MM.1S (cell line): Measurements from ENCODE around the gene MLF1.
"Not testable (repeated sequence)": the region's sequence is repeated elsewhere in the genome, so short reads cannot be mapped to it uniquely, and the experiment has no call there.

Source experiments
- DNase-seq: peaks from one replicate; pipeline ENCODE4 v3.0.0-alpha.2; 2015
- H2AFZ ChIP-seq: fragments of 300-600 bp; sonication (generic); 2 replicates; pipeline ENCODE4 v1.6.0; 2016; ENCODE audit warnings: antibody characterized with exemption, low read length
- H3F3A ChIP-seq: fragments of 300-600 bp; sonication (generic); 2 replicates; pipeline ENCODE4 v1.6.1; 2016; ENCODE audit warnings: mild to moderate bottlenecking, antibody characterized with exemption, low read length, moderate library complexity, mixed read lengths; ENCODE audit not compliant: insufficient read depth
- H3K27ac ChIP-seq: fragments of 300-600 bp; sonication (generic); 2 replicates; pipeline ENCODE4 v1.5.1; 2016; ENCODE audit warnings: mild to moderate bottlenecking, low read length
- H3K27me3 ChIP-seq: fragments of 300-600 bp; sonication (generic); replicated peaks from 2 replicates; pipeline ENCODE4 v1.6.0; 2016; ENCODE audit warnings: low read length; ENCODE audit not compliant: insufficient read depth
- H3K36me3 ChIP-seq: fragments of 300-600 bp; sonication (generic); replicated peaks from 2 replicates; pipeline ENCODE4 v1.6.1; 2016; ENCODE audit warnings: mild to moderate bottlenecking, low read length, mixed read lengths; ENCODE audit not compliant: insufficient read depth
- H3K4me1 ChIP-seq: fragments of 300-600 bp; sonication (generic); 2 replicates; pipeline ENCODE4 v1.6.1; 2016; ENCODE audit warnings: low read length, mixed read lengths
- H3K4me2 ChIP-seq: fragments of 300-600 bp; sonication (generic); 2 replicates; pipeline ENCODE4 v1.6.0; 2016; ENCODE audit warnings: low read depth, low read length
- H3K4me3 ChIP-seq: fragments of 300-600 bp; sonication (generic); 2 replicates; pipeline ENCODE4 v1.5.1; 2016; ENCODE audit warnings: low read length, mixed read lengths
- H3K79me2 ChIP-seq: fragments of 300-600 bp; sonication (generic); 2 replicates; pipeline ENCODE4 v1.6.1; 2016; ENCODE audit warnings: mixed run types, low read length, mixed read lengths
- H3K9ac ChIP-seq: fragments of 300-600 bp; sonication (generic); 2 replicates; pipeline ENCODE4 v1.6.1; 2016; ENCODE audit warnings: low read length, mixed read lengths
- H3K9me2 ChIP-seq: fragments of 300-600 bp; sonication (generic); replicated peaks from 2 replicates; pipeline ENCODE4 v1.6.1; 2016; ENCODE audit warnings: mild to moderate bottlenecking, low read length, mixed read lengths; ENCODE audit not compliant: insufficient read depth
- H3K9me3 ChIP-seq: fragments of 300-600 bp; sonication (generic); replicated peaks from 2 replicates; pipeline ENCODE4 v1.6.1; 2016; ENCODE audit warnings: mild to moderate bottlenecking, low read length, mixed read lengths; ENCODE audit not compliant: insufficient read depth
- H4K20me1 ChIP-seq: fragments of 300-600 bp; sonication (generic); 2 replicates; pipeline ENCODE4 v1.6.1; 2016; ENCODE audit warnings: mild to moderate bottlenecking, low read length, moderate library complexity, mixed read lengths; ENCODE audit not compliant: insufficient read depth
- CTCF ChIP-seq: fragments of 300-600 bp; sonication (generic); IDR thresholded peaks from 2 replicates; pipeline ENCODE4 v1.5.1; 2016; ENCODE audit warnings: antibody characterized with exemption, low read length, mixed read lengths
- EZH2 ChIP-seq: fragments of 300-600 bp; sonication (generic); optimal IDR thresholded peaks from 2 replicates; pipeline ENCODE3; 2017; ENCODE audit warnings: low read depth, mild to moderate bottlenecking, antibody characterized with exemption, low read length, mixed read lengths
- EZH2phosphoT487 ChIP-seq: fragments of 300-600 bp; sonication (generic); IDR thresholded peaks from 2 replicates; pipeline ENCODE4 v1.6.1; 2018; ENCODE audit warnings: antibody characterized with exemption, low read length

Gene MLF1

DNA sequence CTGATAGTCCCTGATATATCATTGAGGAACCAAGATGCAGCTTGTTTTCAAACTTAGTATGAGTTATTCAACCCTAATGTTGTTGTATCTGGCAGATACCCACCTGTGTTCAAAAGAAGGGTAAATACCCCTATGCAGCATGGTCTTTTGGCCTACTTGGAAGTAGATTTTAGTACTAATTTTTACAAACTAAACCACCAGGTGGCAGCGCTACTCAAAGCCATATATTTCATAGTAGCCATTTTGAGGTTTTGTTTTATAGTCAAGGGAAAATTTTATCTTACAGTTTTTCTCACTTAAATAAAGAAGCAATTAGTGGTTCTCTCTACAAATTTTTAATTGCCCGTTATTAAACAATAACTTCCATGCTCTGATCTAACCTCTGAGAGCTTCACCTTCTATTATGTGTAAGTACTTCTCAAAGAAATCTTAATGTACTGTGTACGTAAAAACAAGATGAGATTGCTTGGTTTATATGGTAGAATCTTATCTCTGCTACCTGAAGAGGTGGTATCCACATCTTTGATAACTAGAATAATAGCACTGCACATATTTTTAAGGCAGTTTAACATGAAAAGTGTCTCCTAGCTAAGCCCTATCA is 31.5 kb upstream of the MLF1 start:
- DNase-seq = peak; percentile 77
- Histone ChIP-seq H2AFZ (0 out of 2 replicates have a peak overlapping the region, but pooled peaks have one; percentile 11), H4K20me1 (no peaks in the 10 kb centered on the region)

DNA sequence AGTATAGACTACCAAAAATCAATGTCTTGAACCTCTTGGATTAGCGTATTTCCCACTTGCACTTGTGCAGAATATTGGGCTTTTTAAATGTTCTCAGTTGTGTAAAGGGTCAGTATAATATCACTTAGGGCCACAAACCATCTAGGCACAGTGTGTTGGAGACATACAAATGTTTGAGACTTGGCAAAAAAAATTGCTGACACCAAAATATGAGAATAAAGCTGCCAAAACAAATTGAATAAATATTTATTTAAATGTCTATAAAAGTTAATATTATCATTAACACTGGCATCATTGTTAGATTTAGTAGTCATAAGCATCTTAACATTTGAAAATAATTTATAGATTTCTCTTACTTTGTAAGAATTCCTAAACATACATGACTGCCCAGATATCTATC is 30.9 kb upstream of the MLF1 start:
- Histone ChIP-seq H3K79me2 (no peaks in the 10 kb centered on the region), H3K4me2 (no peak overlapping the region), H3K9me2 (no peaks in the 10 kb centered on the region), H3F3A (no peaks in the 10 kb centered on the region), H4K20me1 (no peaks in the 10 kb centered on the region), H3K27ac (no peak overlapping the region), H3K9me3 (no peaks in the 10 kb centered on the region), H3K36me3 (no peaks in the 10 kb centered on the region; the same call in 1 of the 2 replicates), H2AFZ (no peak overlapping the region), H3K27me3 (no peaks in the 10 kb centered on the region), H3K4me3 (no peak overlapping the region), H3K4me1 (no peaks in the 10 kb centered on the region), H3K9ac (no peak overlapping the region)
- TF ChIP-seq EZH2phosphoT487 (no peak), CTCF (no peak), EZH2 (no peak)
- no peak for DNase-seq

More for the DNA sequence above, 31.5 kb upstream of the MLF1 start:
- Histone ChIP-seq H3K9ac (no peak overlapping the region), H3F3A (no peaks in the 10 kb centered on the region), H3K27ac (no peak overlapping the region), H3K4me3 (no peak overlapping the region), H3K27me3 (no peaks in the 10 kb centered on the region), H3K79me2 (no peaks in the 10 kb centered on the region), H3K4me2 (no peak overlapping the region), H3K9me2 (no peaks in the 10 kb centered on the region), H3K9me3 (no peaks in the 10 kb centered on the region), H3K36me3 (no peaks in the 10 kb centered on the region; the same call in 1 of the 2 replicates), H3K4me1 (no peaks in the 10 kb centered on the region)
- TF ChIP-seq EZH2phosphoT487 = no peak
- peak; percentile 73 for TF ChIP-seq CTCF

GRCh38 chr3:158548691-158549090 is 22.3 kb upstream of the MLF1 start:
- Histone ChIP-seq H3K4me2 (no peak overlapping the region), H3K27me3 (no peaks in the 10 kb centered on the region), H3K9me2 (no peaks in the 10 kb centered on the region), H3K36me3 (no peaks in the 10 kb centered on the region; the same call in 1 of the 2 replicates), H4K20me1 (no peaks in the 10 kb centered on the region), H3K79me2 (no peaks in the 10 kb centered on the region), H3K4me1 (no peaks in the 10 kb centered on the region), H2AFZ (no peak overlapping the region), H3K27ac (no peak overlapping the region), H3K4me3 (no peak overlapping the region), H3K9ac (no peak overlapping the region), H3F3A (no peaks in the 10 kb centered on the region), H3K9me3 (no peaks in the 10 kb centered on the region)
- TF ChIP-seq EZH2 (no peak), CTCF (no peak), EZH2phosphoT487 (no peak)
- DNase-seq = no peak

DNA sequence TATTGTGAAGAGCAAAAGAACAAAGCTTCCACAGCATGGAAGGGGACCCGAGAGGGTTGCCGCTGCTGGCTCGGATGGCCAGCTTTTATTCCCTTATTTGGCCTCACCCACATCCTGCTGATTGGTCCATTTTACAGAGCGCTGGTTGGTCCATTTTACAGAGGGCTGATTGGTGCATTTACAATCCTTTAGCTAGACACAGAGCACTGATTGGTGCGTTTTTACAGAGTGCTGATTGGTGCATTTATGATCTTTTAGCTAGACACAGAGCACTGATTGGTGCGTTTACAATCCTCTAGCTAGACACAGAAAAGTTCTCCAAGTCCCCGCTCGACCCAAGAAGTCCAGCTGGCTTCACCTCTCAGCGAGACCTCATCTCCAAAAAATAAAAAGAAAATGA is 21.1 kb upstream of the MLF1 start:
- H3K4me3 ChIP-seq, H3K9ac ChIP-seq, H3K9me2 ChIP-seq, H3K27ac ChIP-seq, H3K9me3 ChIP-seq, H3F3A ChIP-seq, H3K27me3 ChIP-seq, H3K4me1 ChIP-seq, H3K36me3 ChIP-seq, H2AFZ ChIP-seq, H3K79me2 ChIP-seq, H3K4me2 ChIP-seq, DNase-seq, H4K20me1 ChIP-seq: not testable (repeated sequence)
